Colonic mucosa (tissue), 4 donors: ENCODE results near the gene USP28. TPM values are rescaled to one million over a fixed set of nuclear protein-coding genes. Genes with fewer than 3 reads are reported as not detected.

ENCODE experiments used
- DNase-seq: peaks from one replicate; pipeline ENCODE4 v3.0.0-alpha.2; 2020
- H3K27ac ChIP-seq: fragments of 200-600 bp; one replicate; pipeline ENCODE4 v1.8.0; 2021
- H3K27me3 ChIP-seq: fragments of 200-600 bp; one replicate; pipeline ENCODE4 v1.8.0; 2021
- H3K36me3 ChIP-seq: fragments of 200-600 bp; one replicate; pipeline ENCODE4 v1.8.0; 2021
- H3K4me1 ChIP-seq: fragments of 200-600 bp; one replicate; pipeline ENCODE4 v1.8.0; 2021; ENCODE audit warnings: mild to moderate bottlenecking
- H3K4me3 ChIP-seq: fragments of 200-600 bp; one replicate; pipeline ENCODE4 v1.8.0; 2021
- H3K9ac ChIP-seq, 2 donors: one replicate each; pipeline ENCODE4 v1.7.0; 2013; ENCODE audit warnings: control low read depth in 2 of 2, low read depth in 2 of 2, low read length in 2 of 2
- H3K9me3 ChIP-seq: fragments of 200-600 bp; one replicate; pipeline ENCODE4 v1.8.0; 2021
- intact Hi-C: fragments of 100-400 bp; cut with DNase I; formaldehyde crosslinking; loops from one replicate; pipeline ENCODE4 v1.14.1; 2022
- total RNA-seq, 2 donors: library from RNA; stranded (reverse); fragmentation: NEBNext Ultra II Directional in 1 of 2; extraction: Animal tissue kit (Norgen Biotek cat#: 25700) in 1 of 2; gene quantifications; one replicate each; pipeline ENCODE4 v1.2.1, GENCODE V29; 2021
- TF ChIP-seq, protein P1 (sequence below): fragments of 200-600 bp; IDR thresholded peaks from one replicate; pipeline ENCODE4 v1.8.0; 2022; ENCODE audit warnings: antibody characterized with exemption, mild to moderate bottlenecking
- donor health status: healthy.
- donor health status: DM: no; HTN: no; CAD: no.
- donor health status: DM: no; HTN: no; CAD: no.

USP28 gene
- total RNA-seq, 2 donors from 2014 or later = 25.7 to 35.3 TPM

DNA sequence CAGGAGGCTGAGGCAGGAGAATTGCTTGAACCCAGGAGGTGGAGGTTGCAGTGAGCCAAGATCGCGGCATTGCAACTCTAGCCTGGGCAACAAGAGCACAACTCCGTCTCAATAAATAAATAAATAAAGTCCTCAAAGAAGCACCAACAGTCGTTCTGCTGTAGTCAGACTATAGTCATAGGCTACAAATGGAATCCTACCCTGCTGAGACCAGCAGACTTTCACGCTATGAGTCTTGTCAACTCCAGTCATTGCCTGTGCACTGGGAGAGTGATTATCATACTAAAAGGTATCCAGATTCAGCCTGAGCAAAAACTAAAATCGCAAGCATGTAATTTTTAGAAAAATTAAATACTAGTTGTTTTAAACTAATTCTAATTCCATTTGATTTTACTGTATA is 19.6 kb downstream of the USP28 start:
- no peaks in the 10 kb centered on the region for H3K27me3 ChIP-seq
- no peak overlapping the region for H3K27ac ChIP-seq
- H3K36me3 ChIP-seq = no peaks in the 10 kb centered on the region
- TF ChIP-seq, protein P1, sequence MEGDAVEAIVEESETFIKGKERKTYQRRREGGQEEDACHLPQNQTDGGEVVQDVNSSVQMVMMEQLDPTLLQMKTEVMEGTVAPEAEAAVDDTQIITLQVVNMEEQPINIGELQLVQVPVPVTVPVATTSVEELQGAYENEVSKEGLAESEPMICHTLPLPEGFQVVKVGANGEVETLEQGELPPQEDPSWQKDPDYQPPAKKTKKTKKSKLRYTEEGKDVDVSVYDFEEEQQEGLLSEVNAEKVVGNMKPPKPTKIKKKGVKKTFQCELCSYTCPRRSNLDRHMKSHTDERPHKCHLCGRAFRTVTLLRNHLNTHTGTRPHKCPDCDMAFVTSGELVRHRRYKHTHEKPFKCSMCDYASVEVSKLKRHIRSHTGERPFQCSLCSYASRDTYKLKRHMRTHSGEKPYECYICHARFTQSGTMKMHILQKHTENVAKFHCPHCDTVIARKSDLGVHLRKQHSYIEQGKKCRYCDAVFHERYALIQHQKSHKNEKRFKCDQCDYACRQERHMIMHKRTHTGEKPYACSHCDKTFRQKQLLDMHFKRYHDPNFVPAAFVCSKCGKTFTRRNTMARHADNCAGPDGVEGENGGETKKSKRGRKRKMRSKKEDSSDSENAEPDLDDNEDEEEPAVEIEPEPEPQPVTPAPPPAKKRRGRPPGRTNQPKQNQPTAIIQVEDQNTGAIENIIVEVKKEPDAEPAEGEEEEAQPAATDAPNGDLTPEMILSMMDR = no peak
- no peaks in the 10 kb centered on the region for H3K4me1 ChIP-seq
- no peak overlapping the region for H3K4me3 ChIP-seq
- no peak for DNase-seq
- no peaks in the 10 kb centered on the region for H3K9me3 ChIP-seq
- intact Hi-C loops = no loop called here
- H3K9ac ChIP-seq = no peak overlapping the region

DNA sequence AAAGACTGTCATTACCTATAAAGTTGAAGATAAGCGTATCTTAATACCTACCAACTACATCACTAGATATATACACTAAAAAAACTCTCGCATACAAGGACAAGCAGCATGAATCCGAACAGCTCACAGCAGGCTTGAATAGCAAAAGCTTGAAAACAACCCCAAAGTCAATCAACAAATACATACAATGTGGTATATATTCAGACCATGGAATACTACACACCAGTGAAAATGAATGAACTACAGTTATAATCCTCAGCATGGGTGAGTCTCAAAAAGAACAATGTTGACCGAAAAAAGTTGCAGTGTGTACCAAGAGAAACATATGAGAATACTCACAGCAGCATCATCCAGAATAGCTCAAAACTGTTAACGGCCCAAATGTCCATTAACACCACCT is 25.2 kb downstream of the USP28 start:
- no peak for DNase-seq
- no peak overlapping the region for H3K27ac ChIP-seq
- TF ChIP-seq, protein P1 = no peak
- intact Hi-C loops = no loop called here
- no peaks in the 10 kb centered on the region for H3K9me3 ChIP-seq
- no peak overlapping the region for H3K4me3 ChIP-seq
- no peak overlapping the region for H3K9ac ChIP-seq
- H3K4me1 ChIP-seq = no peaks in the 10 kb centered on the region
- no peaks in the 10 kb centered on the region for H3K36me3 ChIP-seq
- no peaks in the 10 kb centered on the region for H3K27me3 ChIP-seq

DNA sequence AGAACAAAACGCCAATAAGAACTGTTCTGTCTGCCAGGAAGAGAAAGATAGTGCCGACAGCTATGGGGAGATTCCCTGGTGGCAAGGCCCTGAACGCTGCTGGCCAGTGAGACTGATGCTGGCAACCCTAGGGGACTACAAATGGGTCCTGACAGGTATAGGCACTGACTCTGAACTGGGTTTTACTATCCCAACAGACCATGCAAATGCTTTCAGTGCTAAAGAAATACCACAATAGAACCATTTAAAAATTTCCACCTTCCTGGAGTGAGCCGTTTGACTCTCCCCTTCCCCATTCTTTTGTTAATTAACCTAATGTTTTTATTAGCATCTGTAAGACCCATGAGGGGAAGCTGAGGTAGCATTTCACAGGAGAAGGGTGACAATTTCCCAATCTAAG is 25.7 kb downstream of the USP28 start:
- Histone ChIP-seq H3K27me3 (no peaks in the 10 kb centered on the region), H3K9ac (no peak overlapping the region), H3K36me3 (no peaks in the 10 kb centered on the region), H3K4me3 (no peak overlapping the region), H3K27ac (no peak overlapping the region), H3K4me1 (no peaks in the 10 kb centered on the region), H3K9me3 (no peaks in the 10 kb centered on the region)
- TF ChIP-seq, protein P1 = no peak
- intact Hi-C loops = no loop called here
- no peak for DNase-seq

- no peak for DNase-seq
- no peaks in the 10 kb centered on the region for H3K27me3 ChIP-seq
- H3K36me3 ChIP-seq = no peaks in the 10 kb centered on the region
- H3K9me3 ChIP-seq = no peaks in the 10 kb centered on the region
- intact Hi-C loops = no loop called here
- H3K9ac ChIP-seq = no peak overlapping the region
- H3K4me3 ChIP-seq = no peak overlapping the region
- no peak overlapping the region for H3K27ac ChIP-seq
- TF ChIP-seq, protein P1 = no peak
- H3K4me1 ChIP-seq = no peaks in the 10 kb centered on the region
These were observed 27.8 kb downstream of the USP28 start for GRCh38 chr11:113847580-113847979.

- intact Hi-C loops = no loop called here
- Histone ChIP-seq H3K9ac (no peak overlapping the region), H3K9me3 (no peaks in the 10 kb centered on the region), H3K27ac (no peak overlapping the region), H3K4me1 (no peaks in the 10 kb centered on the region), H3K4me3 (no peak overlapping the region), H3K36me3 (no peaks in the 10 kb centered on the region), H3K27me3 (no peaks in the 10 kb centered on the region)
- TF ChIP-seq, protein P1 = no peak
- no peak for DNase-seq
These were observed 28.3 kb downstream of the USP28 start for GRCh38 chr11:113847111-113847510.

GRCh38 chr11:113841691-113842090 is 33.7 kb downstream of the USP28 start:
- intact Hi-C loops = no loop called here
- no peaks in the 10 kb centered on the region for H3K27me3 ChIP-seq
- H3K9ac ChIP-seq = no peak overlapping the region
- TF ChIP-seq, protein P1 = no peak
- H3K36me3 ChIP-seq = no peaks in the 10 kb centered on the region
- H3K4me3 ChIP-seq = no peak overlapping the region
- H3K27ac ChIP-seq = peak overlapping the region; percentile 26
- no peaks in the 10 kb centered on the region for H3K4me1 ChIP-seq
- H3K9me3 ChIP-seq = no peaks in the 10 kb centered on the region
- DNase-seq = no peak
